B cell (primary cell): ENCODE data around the gene KISS1. TPM values are rescaled to one million over a fixed set of nuclear protein-coding genes. Genes with fewer than 3 reads are reported as not detected.

Experiments
- ATAC-seq: fragments of 200-7000 bp; cut with Tn5 transposase; one replicate; pipeline ENCODE4 v1.10.0; 2021; ENCODE audit warnings: low read depth, mild to moderate bottlenecking, moderate number of reproducible peaks, moderate library complexity
- CTCF ChIA-PET: fragments of 350-600 bp; sonication (Branson Sonifier 250); formaldehyde crosslinking; loops from one replicate; lab custom pipeline; 2021; ENCODE audit warnings: antibody characterized with exemption, inconsistent platforms; lab: Charles Lee
- POLR2A ChIA-PET: fragments of 350-600 bp; sonication (Branson Sonifier 250); formaldehyde crosslinking; loops from one replicate; lab custom pipeline; 2021; ENCODE audit warnings: antibody characterized with exemption; lab: Charles Lee
- DNase-seq: peaks from one replicate; pipeline ENCODE4 v3.0.0; 2013
- H2AFZ ChIP-seq: 2 replicates; pipeline ENCODE4 v1.6.1; 2012; ENCODE audit warnings: mild to moderate bottlenecking, low read depth, low read length; ENCODE audit not compliant: insufficient read depth, poor library complexity, severe bottlenecking
- H3K27ac ChIP-seq, 2 donors: 1 replicate in 1 of 2; 2 replicates in 1 of 2; pipeline ENCODE4 v1.5.1; 2012 to 2013; ENCODE audit warnings: low read length in 2 of 2, mild to moderate bottlenecking in 2 of 2, moderate library complexity in 1 of 2
- H3K27me3 ChIP-seq, 4 experiments: fragments of 200-600 bp in 1 of 4; sonication (generic) in 1 of 4; replicated peaks in 1 of 4; 1 replicate in 2 of 4; 2 replicates in 2 of 4; pipeline versions ENCODE4 v1.6.1 to v1.7.0; 2013 to 2016; ENCODE audit warnings: low read length in 3 of 4, mild to moderate bottlenecking in 2 of 4, mixed read lengths in 1 of 4, moderate library complexity in 1 of 4; ENCODE audit not compliant: insufficient read depth in 4 of 4, control insufficient read depth in 3 of 4; ENCODE audit errors: control extremely low read depth in 1 of 4
- H3K36me3 ChIP-seq, 2 experiments: replicated peaks in 1 of 2; 1 replicate in 1 of 2; 2 replicates in 1 of 2; pipeline versions ENCODE4 v1.6.1 to v1.7.1; 2013; ENCODE audit warnings: low read length in 1 of 2; ENCODE audit not compliant: insufficient read depth in 2 of 2, control insufficient read depth in 1 of 2; ENCODE audit errors: control extremely low read depth in 1 of 2, extremely low read depth in 1 of 2
- H3K4me1 ChIP-seq, 2 donors: fragments of 200-600 bp in 1 of 2; sonication (generic) in 1 of 2; 1 replicate in 1 of 2; 2 replicates in 1 of 2; pipeline versions ENCODE4 v1.5.1 to v1.6.1; 2013 to 2017; ENCODE audit warnings: low read length in 2 of 2; ENCODE audit not compliant: control insufficient read depth in 2 of 2, insufficient read depth in 2 of 2
- H3K4me2 ChIP-seq: replicated peaks from 2 replicates; pipeline ENCODE3; 2012; ENCODE audit warnings: mild to moderate bottlenecking, low read depth, low read length; ENCODE audit not compliant: poor library complexity, severe bottlenecking
- H3K4me3 ChIP-seq, 5 experiments: fragments of 200-600 bp in 1 of 5; sonication (generic) in 1 of 5; 1 replicate in 3 of 5; 2 replicates in 2 of 5; pipeline versions ENCODE4 v1.5.1 to v1.7.0; 2011 to 2016; ENCODE audit warnings: low read length in 4 of 5, mild to moderate bottlenecking in 4 of 5, low read depth in 2 of 5, control low read depth in 1 of 5, moderate library complexity in 1 of 5; ENCODE audit not compliant: insufficient read depth in 1 of 5; ENCODE audit errors: control extremely low read depth in 1 of 5, extremely low read depth in 1 of 5
- H3K79me2 ChIP-seq: fragments of 200-600 bp; sonication (generic); one replicate; pipeline ENCODE4 v1.6.0; 2016; ENCODE audit warnings: low read length; ENCODE audit not compliant: control insufficient read depth, insufficient read depth
- H3K9ac ChIP-seq: fragments of 200-600 bp; sonication (generic); 2 replicates; pipeline ENCODE4 v1.6.1; 2017; ENCODE audit warnings: mild to moderate bottlenecking, low read length, moderate library complexity
- H3K9me3 ChIP-seq, 3 donors: one replicate each; pipeline versions ENCODE4 v1.6.1 to v1.7.1; 2013; ENCODE audit warnings: low read length in 2 of 3; ENCODE audit not compliant: control insufficient read depth in 2 of 3, insufficient read depth in 1 of 3; ENCODE audit errors: control extremely low read depth in 1 of 3
- H4K20me1 ChIP-seq: 2 replicates; pipeline ENCODE4 v1.6.0; 2012; ENCODE audit warnings: mild to moderate bottlenecking, low read length; ENCODE audit not compliant: insufficient read depth, control insufficient read depth, poor library complexity, severe bottlenecking
- H3K27ac Mint-ChIP-seq: one replicate; pipeline ENCODE4 v1.8.0; 2021; ENCODE audit warnings: mixed read lengths
- H3K27me3 Mint-ChIP-seq: one replicate; pipeline ENCODE4 v1.8.0; 2021; ENCODE audit warnings: mixed read lengths
- H3K4me1 Mint-ChIP-seq: one replicate; pipeline ENCODE4 v1.8.0; 2021; ENCODE audit warnings: mixed read lengths
- H3K4me3 Mint-ChIP-seq: one replicate; pipeline ENCODE4 v1.8.0; 2021; ENCODE audit warnings: mixed read lengths
- H3K9me3 Mint-ChIP-seq: one replicate; pipeline ENCODE4 v1.8.0; 2022; ENCODE audit warnings: mixed read lengths; ENCODE audit not compliant: insufficient read depth
- CTCF ChIP-seq: fragments of 200-600 bp; IDR thresholded peaks from one replicate; pipeline ENCODE4 v1.8.0; 2022; ENCODE audit warnings: antibody characterized with exemption, mild to moderate bottlenecking
- EZH2 ChIP-seq: IDR thresholded peaks from 2 replicates; pipeline ENCODE4 v1.6.1; 2012; ENCODE audit warnings: borderline replicate concordance, low read depth, mild to moderate bottlenecking, moderate library complexity, low read length; ENCODE audit not compliant: insufficient read depth, poor library complexity, severe bottlenecking
- WGBS: methylation state at CpG from one replicate; pipeline ENCODE4 v1.1.5; 2013; ENCODE audit warnings: missing lambda C conversion rate; ENCODE audit not compliant: insufficient coverage; 5-methylcytosine and 5-hydroxymethylcytosine counted together
- intact Hi-C: fragments of 100-400 bp; cut with micrococcal nuclease; formaldehyde crosslinking; loops from one replicate; pipeline ENCODE4 v1.10.0; 2022
- polyA plus RNA-seq: library from polyadenylated mRNA; depleted of rRNA; stranded (reverse); fragments of >200 nt; gene quantifications from 2 replicates; pipeline ENCODE4 v1.2.3, GENCODE V29; 2012
- total RNA-seq, 2 donors: library from RNA; stranded (reverse); fragments of 120-200 nt in 1 of 2; gene quantifications; 1 replicate in 1 of 2; 2 replicates in 1 of 2; pipeline versions ENCODE4 v1.2.3 to v1.2.4, GENCODE V29; 2013 to 2022

The KISS1 gene
- total and polyA plus RNA-seq, 2 donors (not counting 1 experiment from before 2014, with no cell fraction given), result not detected

- 100% methylated on average over 4 of the region's 6 CpGs for WGBS
- peaks cover 2 to 6% of the 10 kb centered on the region in 2 donors for H3K4me1 ChIP-seq
- no peaks in the 10 kb centered on the region for H3K9me3 ChIP-seq
- Mint-ChIP-seq H3K27ac (no peak overlapping the region), H3K27me3 (peaks cover 25% of the 10 kb centered on the region), H3K4me3 (no peak overlapping the region), H3K4me1 (peaks cover 2% of the 10 kb centered on the region), H3K9me3 (no peaks in the 10 kb centered on the region)
- no peaks in the 10 kb centered on the region for H3K36me3 ChIP-seq
- no peak overlapping the region for H3K4me3 ChIP-seq
- no peak for ATAC-seq
- H3K9ac ChIP-seq, result no peak overlapping the region
- H3K27ac ChIP-seq, result no peak overlapping the region
- no peak overlapping the region for H3K4me2 ChIP-seq
- POLR2A ChIA-PET, result no interaction called here
- H3K79me2 ChIP-seq, result no peaks in the 10 kb centered on the region
- no peak for TF ChIP-seq CTCF
- TF ChIP-seq EZH2, result no peak
- CTCF ChIA-PET, result no interaction called here
- DNase-seq, result no peak
- intact Hi-C loops, result no loop called here
- peaks cover 0 to 7% (median 3%) of the 10 kb centered on the region in 4 experiments for H3K27me3 ChIP-seq
- no peaks in the 10 kb centered on the region for H4K20me1 ChIP-seq
- H2AFZ ChIP-seq, result no peak overlapping the region
Measured at GRCh38 chr1:204146309-204146708, 50.0 kb downstream of the KISS1 start.

GRCh38 chr1:204145033-204145504 lies 51.2 kb downstream of the KISS1 start:
- Histone ChIP-seq H3K4me1 (no peaks in the 10 kb centered on the region), H3K9ac (no peak overlapping the region), H3K27me3 (no peaks in the 10 kb centered on the region), H3K4me3 (no peak overlapping the region), H3K27ac (no peak overlapping the region), H4K20me1 (no peaks in the 10 kb centered on the region), H3K79me2 (no peaks in the 10 kb centered on the region), H3K9me3 (no peaks in the 10 kb centered on the region), H3K36me3 (no peaks in the 10 kb centered on the region), H2AFZ (no peak overlapping the region), H3K4me2 (no peak overlapping the region)
- Mint-ChIP-seq H3K27ac (no peak overlapping the region), H3K4me1 (no peaks in the 10 kb centered on the region), H3K9me3 (no peaks in the 10 kb centered on the region), H3K4me3 (no peak overlapping the region), H3K27me3 (peaks cover 20% of the 10 kb centered on the region)
- intact Hi-C loops, result no loop called here
- TF ChIP-seq EZH2 (no peak), CTCF (no peak)
- DNase-seq (no peak), ATAC-seq (no peak)
- ChIA-PET CTCF (interaction anchor here (1.0 kb wide), 1 partner anchor 18 kb away, joined by 3 read pairs; no protein-coding TSS in a partner anchor), POLR2A (no interaction called here)
- WGBS, result 91% methylated on average over 3 of the region's 4 CpGs
